K562 (cell line): ENCODE results near the gene DUSP10. TPM values are rescaled to one million over a fixed set of nuclear protein-coding genes. Genes with fewer than 3 reads are reported as not detected.

Experiments used
- ATAC-seq: fragments of 200-7000 bp; cut with Tn5 transposase; 3 replicates; pipeline ENCODE4 v1.9.1; 2020; ENCODE audit warnings: moderate library complexity
- BruUV-seq: library from RNA; stranded (reverse); fragments of 400-500 nt; replicated peaks from 2 replicates; lab custom pipeline; 2021; lab: Mats Ljungman, UMichigan
- CTCF ChIA-PET: fragments of 300-600 bp; formaldehyde crosslinking; extraction: SDS; loops from one replicate; lab custom pipeline; 2021; ENCODE audit warnings: low intra/inter-chr PET ratio; lab: Yijun Ruan, JAX
- POLR2A ChIA-PET: fragments of 300-600, 350-650 bp; sonication (Branson Sonifier 250); formaldehyde crosslinking; extraction: SDS; loops from one replicate; lab custom pipeline; 2021; ENCODE audit warnings: antibody characterized with exemption, inconsistent platforms; lab: Yijun Ruan, JAX
- DNase-seq, 4 experiments: peaks; one replicate each; pipeline versions ENCODE4 v3.0.0 to v3.0.0-alpha.2; 2011 to 2018; ENCODE audit warnings: low spot score in 3 of 4, mixed read lengths in 3 of 4; ENCODE audit errors: extremely low read depth in 1 of 4
- FAIRE-seq: peaks from 2 replicates; lab custom pipeline; 2011; peaks lifted over from hg19 to GRCh38; lab: Jason Lieb, UNC
- H2AFZ ChIP-seq: 2 replicates; pipeline ENCODE4 v1.6.0; 2011; ENCODE audit warnings: low read depth, low read length, control low read depth, inconsistent platforms
- H3K27ac ChIP-seq: fragments of 200-600 bp; 3 replicates; pipeline ENCODE4 v1.8.0; 2011; ENCODE audit warnings: low read depth, mild to moderate bottlenecking, control low read depth, inconsistent platforms, low read length, moderate library complexity, mixed read lengths; ENCODE audit errors: extremely low read depth
- H3K27me3 ChIP-seq, 2 experiments: fragments of 300-600 bp in 1 of 2; 2 replicates in 1 of 2; 3 replicates in 1 of 2; pipeline versions ENCODE4 v1.6.0 to v1.8.0; 2011; ENCODE audit warnings: inconsistent platforms in 2 of 2, low read length in 2 of 2, mild to moderate bottlenecking in 1 of 2, mixed read lengths in 1 of 2, moderate library complexity in 1 of 2; ENCODE audit not compliant: control insufficient read depth in 2 of 2, insufficient read depth in 2 of 2
- H3K36me3 ChIP-seq: fragments of 300-600 bp; 3 replicates; pipeline ENCODE4 v1.8.0; 2011; ENCODE audit warnings: mild to moderate bottlenecking, low read length, inconsistent platforms; ENCODE audit not compliant: control insufficient read depth, insufficient read depth
- H3K4me1 ChIP-seq, 2 experiments: fragments of 200-600 bp in 1 of 2; replicated peaks in 1 of 2; 2 replicates in 1 of 2; 3 replicates in 1 of 2; pipeline versions ENCODE4 v1.5.1 to v1.8.0; 2011; ENCODE audit warnings: inconsistent platforms in 2 of 2, low read length in 2 of 2, mild to moderate bottlenecking in 1 of 2, mixed read lengths in 1 of 2, moderate library complexity in 1 of 2; ENCODE audit not compliant: control insufficient read depth in 2 of 2, insufficient read depth in 2 of 2
- H3K4me2 ChIP-seq: 2 replicates; pipeline ENCODE4 v1.6.1; 2011; ENCODE audit warnings: low read length, control low read depth, inconsistent platforms, mixed read lengths; ENCODE audit not compliant: insufficient read depth
- H3K4me3 ChIP-seq: fragments of 200-600 bp; sonication (generic), shearing (Covaris generic); 2 replicates; pipeline ENCODE4 v1.5.1; 2016; ENCODE audit warnings: control low read depth, inconsistent platforms
- H3K79me2 ChIP-seq: fragments of 200-600 bp; 3 replicates; pipeline ENCODE4 v1.8.0; 2011; ENCODE audit warnings: low read length, inconsistent platforms; ENCODE audit not compliant: control insufficient read depth, insufficient read depth
- H3K9ac ChIP-seq, 2 experiments: 2 replicates each; pipeline versions ENCODE4 v1.6.0 to v1.6.1; 2011; ENCODE audit warnings: low read depth in 2 of 2, low read length in 2 of 2, control low read depth in 1 of 2, inconsistent platforms in 1 of 2, mild to moderate bottlenecking in 1 of 2, mixed read lengths in 1 of 2; ENCODE audit not compliant: insufficient read depth in 1 of 2
- H3K9me1 ChIP-seq: one replicate; pipeline ENCODE4 v1.6.0; 2011; ENCODE audit warnings: inconsistent platforms, mild to moderate bottlenecking, low read length, moderate library complexity; ENCODE audit not compliant: control insufficient read depth, insufficient read depth
- H3K9me3 ChIP-seq: replicated peaks from 2 replicates; pipeline ENCODE4 v1.5.1; 2011; ENCODE audit warnings: low read depth, low read length, inconsistent platforms; ENCODE audit not compliant: control insufficient read depth, insufficient read depth
- H4K20me1 ChIP-seq: replicated peaks from 2 replicates; pipeline ENCODE4 v1.6.1; 2011; ENCODE audit warnings: low read length, inconsistent platforms, mixed read lengths; ENCODE audit not compliant: control insufficient read depth, insufficient read depth
- ETV1 ChIP-seq: fragments of 450-650 bp; conservative IDR thresholded peaks from 2 replicates; pipeline ENCODE4 v1.6.1; 2016; ENCODE audit warnings: missing genetic modification characterization, control low read depth, low read depth, missing compliant biosample characterization
- ETV6 ChIP-seq, 3 experiments: fragments of 150-350 bp in 1 of 3; sonication (generic) in 1 of 3; formaldehyde crosslinking in 1 of 3; IDR thresholded peaks; 2 replicates each; pipeline versions ENCODE4 v1.6.1 to v1.8.0; 2014 to 2022; ENCODE audit warnings: borderline replicate concordance in 2 of 3, low read depth in 2 of 3, antibody characterized with exemption in 1 of 3, low read length in 1 of 3, mild to moderate bottlenecking in 1 of 3, missing genetic modification reagents in 1 of 3
- HDAC8 ChIP-seq: fragments of 450-650 bp; IDR thresholded peaks from 2 replicates; pipeline ENCODE4 v1.6.1; 2016; ENCODE audit warnings: mild to moderate bottlenecking, missing genetic modification characterization, moderate library complexity, missing compliant biosample characterization
- KAT2B ChIP-seq: IDR thresholded peaks from one replicate; pipeline ENCODE4 v1.6.1; 2012; ENCODE audit warnings: low read depth, mild to moderate bottlenecking, control low read depth, inconsistent platforms, low read length, moderate library complexity
- KAT7 ChIP-seq: sonication (generic); formaldehyde crosslinking; IDR thresholded peaks from 2 replicates; pipeline ENCODE4 v1.8.0; 2022; ENCODE audit warnings: missing genetic modification reagents, mild to moderate bottlenecking, borderline replicate concordance
- NFE2L1 ChIP-seq: fragments of 450-650 bp; IDR thresholded peaks from 2 replicates; pipeline ENCODE4 v1.6.1; 2016; ENCODE audit warnings: missing genetic modification characterization, low read depth, mild to moderate bottlenecking, missing compliant biosample characterization, moderate library complexity, borderline replicate concordance
- NR2F6 ChIP-seq: fragments of 450-650 bp; formaldehyde crosslinking; IDR thresholded peaks from 2 replicates; pipeline ENCODE4 v1.4.0; 2020; ENCODE audit warnings: mild to moderate bottlenecking
- POLR2AphosphoS2 ChIP-seq: IDR thresholded peaks from 2 replicates; pipeline ENCODE4 v1.6.1; 2012; ENCODE audit warnings: low read length, improper control_type of control experiment
- POLR3A ChIP-seq: IDR thresholded peaks from 2 replicates; pipeline ENCODE4 v1.6.1; 2011; ENCODE audit warnings: borderline replicate concordance, mild to moderate bottlenecking, moderate library complexity; ENCODE audit not compliant: insufficient read length, insufficient read depth; ENCODE audit errors: extremely low read depth
- PYGO2 ChIP-seq: fragments of 450-650 bp; IDR thresholded peaks from 2 replicates; pipeline ENCODE4 v1.6.1; 2016; ENCODE audit warnings: mild to moderate bottlenecking, missing genetic modification characterization, moderate library complexity, missing compliant biosample characterization
- SMAD3 ChIP-seq: fragments of 450-650 bp; formaldehyde crosslinking; conservative IDR thresholded peaks from 2 replicates; pipeline ENCODE4 v1.4.0; 2020; ENCODE audit warnings: mild to moderate bottlenecking
- TRIM24 ChIP-seq, 2 experiments: fragments of 450-650 bp; IDR thresholded peaks; 2 replicates each; pipeline ENCODE4 v1.6.1; 2016
- ZBTB8A ChIP-seq: fragments of 450-650 bp; IDR thresholded peaks from 2 replicates; pipeline ENCODE4 v1.6.1; 2018; ENCODE audit warnings: mild to moderate bottlenecking, moderate library complexity; ENCODE audit not compliant: partially characterized antibody
- WGBS: fragments of 100-300 bp; shearing (Covaris generic); methylation state at CpG from one replicate; pipeline ENCODE4 v1.1.6; 2016; ENCODE audit warnings: low coverage, mixed read lengths; ENCODE audit not compliant: insufficient coverage; ENCODE audit errors: missing lambda C conversion rate; 5-methylcytosine and 5-hydroxymethylcytosine counted together
- in situ Hi-C: fragments of 300-500 bp; cut with MboI; formaldehyde crosslinking; loops from 4 replicates; pipeline ENCODE4 v1.15.0; 2018; ENCODE audit warnings: inconsistent platforms, mixed read lengths
- intact Hi-C: fragments of 100-400 bp; cut with micrococcal nuclease; formaldehyde crosslinking; loops from 2 replicates; pipeline ENCODE4 v1.14.2; 2022
- polyA plus RNA-seq, 8 experiments: library from polyadenylated mRNA; depleted of rRNA in 4 of 8; stranded (reverse) in 5 of 8; unstranded in 3 of 8; fragments of >200 nt; fragmentation: Nextera tagmentation in 2 of 8; fragmentation: Illumina TruSeq in 1 of 8; extraction: Ambion mirVana in 2 of 8; extraction: Trizol in 1 of 8; gene quantifications; 2 replicates each; pipeline versions ENCODE4 v1.2.1 to v1.2.3, GENCODE V29; 2011 to 2014; ENCODE audit warnings: inconsistent platforms in 1 of 8, missing spikeins in 1 of 8
- total RNA-seq, 7 experiments: library from RNA; depleted of rRNA in 6 of 7; stranded (reverse); fragments of >200 nt in 6 of 7; fragmentation: Illumina TruSeq in 2 of 7; extraction: Trizol in 2 of 7; gene quantifications; 2 replicates each; pipeline versions ENCODE4 v1.2.1 to v1.2.3, GENCODE V29; 2011 to 2021; ENCODE audit warnings: low replicate concordance in 1 of 7
- TF ChIP-seq, protein P1 (sequence below): fragments of 450-650 bp; IDR thresholded peaks from 2 replicates; pipeline ENCODE4 v1.6.1; 2014; ENCODE audit warnings: low read depth, mild to moderate bottlenecking, moderate library complexity, borderline replicate concordance
- TF ChIP-seq, protein P2 (sequence below), 2 experiments: fragments of 450-650 bp in 1 of 2; sonication (generic) in 1 of 2; formaldehyde crosslinking; conservative IDR thresholded peaks; 2 replicates each; pipeline versions ENCODE4 v1.4.0 to v1.8.1; 2020 to 2022; ENCODE audit warnings: mild to moderate bottlenecking in 1 of 2, missing genetic modification reagents in 1 of 2
- TF ChIP-seq, protein P3 (sequence below): sonication (generic); formaldehyde crosslinking; IDR thresholded peaks from 2 replicates; pipeline ENCODE4 v1.9.0; 2022; ENCODE audit warnings: mild to moderate bottlenecking, missing genetic modification reagents
- TF ChIP-seq, protein P4 (sequence below): fragments of 200-800 bp; sonication (Bioruptor generic); IDR thresholded peaks from 2 replicates; pipeline ENCODE4 v1.6.1; 2017; ENCODE audit warnings: missing genetic modification characterization, missing compliant biosample characterization

DUSP10 gene
- total and polyA plus RNA-seq, 9 of the 15 experiments (the other 6 are each of a cell fraction or from before 2014, with no cell fraction given), result 1.7 to 8.3 (median 6.1) TPM

DNA sequence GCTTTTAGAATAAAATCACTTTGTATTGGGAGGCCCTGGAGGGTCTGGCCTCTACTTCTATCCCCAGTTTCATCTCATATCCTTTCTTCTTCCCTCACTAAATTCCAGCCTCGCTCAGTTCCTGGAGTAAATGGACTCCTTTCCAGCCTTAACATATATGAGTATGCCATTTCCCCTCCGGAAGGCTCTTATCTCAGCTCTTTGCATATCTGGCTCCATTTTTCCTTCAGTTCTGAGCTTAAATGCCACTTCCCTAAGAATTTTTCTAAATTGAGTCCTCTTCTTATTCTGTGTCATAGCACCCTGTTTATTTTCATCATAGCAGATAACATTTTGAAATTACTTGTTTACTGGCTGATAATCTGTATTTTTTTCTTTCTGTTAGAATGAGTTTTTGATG is 20.2 kb upstream of the DUSP10 start:
- no peak overlapping the region for H3K4me3 ChIP-seq
- no peak overlapping the region for H3K9ac ChIP-seq
- peaks cover 2 to 31% of the 10 kb centered on the region in 2 experiments; a peak in 4 of 5 replicates for H3K4me1 ChIP-seq
- WGBS, result 10% methylated on average over 2 of the region's 2 CpGs
- BruUV-seq, result no TSS peak
- H3K36me3 ChIP-seq, result no peaks in the 10 kb centered on the region
- no peaks in the 10 kb centered on the region for H3K27me3 ChIP-seq
- no peaks in the 10 kb centered on the region for H3K79me2 ChIP-seq
- no peak overlapping the region for H3K27ac ChIP-seq
- ATAC-seq, result peak; percentile 34; the same call in 1 of the 3 replicates
- no peaks in the 10 kb centered on the region for H3K9me1 ChIP-seq
- peak overlapping the region; percentile 64 for H2AFZ ChIP-seq
- no peak overlapping the region for H3K4me2 ChIP-seq
- DNase-seq, result no peak
- POLR2A ChIA-PET, result interaction anchor here (0.6 to 2.2 kb wide), 2 partner anchors 19 to 22 kb away, joined by 3 to 12 read pairs; partner anchors contain the start of gene DUSP10
- intact Hi-C loops (no loop called here), in situ Hi-C loops (no loop called here)
- no peaks in the 10 kb centered on the region for H3K9me3 ChIP-seq
- FAIRE-seq, result no peak
- H4K20me1 ChIP-seq, result no peaks in the 10 kb centered on the region
- CTCF ChIA-PET, result no interaction called here
- TF ChIP-seq POLR3A (no peak), KAT2B (no peak), ZBTB8A (no peak), TRIM24 (IDR thresholded peaks at IDR 0.05) (no peak), POLR2AphosphoS2 (no peak), PYGO2 (tag) (peak; percentile 60; the same call in 1 of the 2 replicates), NFE2L1 (tag) (0 out of 2 replicates have a peak, but pooled peaks have one; percentile 10), SMAD3 (no peak), KAT7 (no peak), ETV1 (tag) (peak; percentile 29; the same call in 1 of the 2 replicates), HDAC8 (no peak), NR2F6 (CRISPR knock-in tag) (no peak), ETV6 (IDR thresholded peaks at IDR 0.05; ENCODE audit: borderline replicate concordance in 1 of 2, low read depth in 2 of 2, low read length in 1 of 2) (no peak), ETV6 (CRISPR knock-in tag; IDR thresholded peaks at IDR 0.05; ENCODE audit: borderline replicate concordance) (no peak)
- TF ChIP-seq, protein P1, sequence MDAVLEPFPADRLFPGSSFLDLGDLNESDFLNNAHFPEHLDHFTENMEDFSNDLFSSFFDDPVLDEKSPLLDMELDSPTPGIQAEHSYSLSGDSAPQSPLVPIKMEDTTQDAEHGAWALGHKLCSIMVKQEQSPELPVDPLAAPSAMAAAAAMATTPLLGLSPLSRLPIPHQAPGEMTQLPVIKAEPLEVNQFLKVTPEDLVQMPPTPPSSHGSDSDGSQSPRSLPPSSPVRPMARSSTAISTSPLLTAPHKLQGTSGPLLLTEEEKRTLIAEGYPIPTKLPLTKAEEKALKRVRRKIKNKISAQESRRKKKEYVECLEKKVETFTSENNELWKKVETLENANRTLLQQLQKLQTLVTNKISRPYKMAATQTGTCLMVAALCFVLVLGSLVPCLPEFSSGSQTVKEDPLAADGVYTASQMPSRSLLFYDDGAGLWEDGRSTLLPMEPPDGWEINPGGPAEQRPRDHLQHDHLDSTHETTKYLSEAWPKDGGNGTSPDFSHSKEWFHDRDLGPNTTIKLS, result no peak
- TF ChIP-seq, protein P2, sequence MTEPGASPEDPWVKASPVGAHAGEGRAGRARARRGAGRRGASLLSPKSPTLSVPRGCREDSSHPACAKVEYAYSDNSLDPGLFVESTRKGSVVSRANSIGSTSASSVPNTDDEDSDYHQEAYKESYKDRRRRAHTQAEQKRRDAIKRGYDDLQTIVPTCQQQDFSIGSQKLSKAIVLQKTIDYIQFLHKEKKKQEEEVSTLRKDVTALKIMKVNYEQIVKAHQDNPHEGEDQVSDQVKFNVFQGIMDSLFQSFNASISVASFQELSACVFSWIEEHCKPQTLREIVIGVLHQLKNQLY (CRISPR knock-in tag; conservative IDR thresholded peaks at IDR 0.05), result no peak
- TF ChIP-seq, protein P3, sequence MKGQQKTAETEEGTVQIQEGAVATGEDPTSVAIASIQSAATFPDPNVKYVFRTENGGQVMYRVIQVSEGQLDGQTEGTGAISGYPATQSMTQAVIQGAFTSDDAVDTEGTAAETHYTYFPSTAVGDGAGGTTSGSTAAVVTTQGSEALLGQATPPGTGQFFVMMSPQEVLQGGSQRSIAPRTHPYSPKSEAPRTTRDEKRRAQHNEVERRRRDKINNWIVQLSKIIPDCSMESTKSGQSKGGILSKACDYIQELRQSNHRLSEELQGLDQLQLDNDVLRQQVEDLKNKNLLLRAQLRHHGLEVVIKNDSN, result no peak
- TF ChIP-seq, protein P4, sequence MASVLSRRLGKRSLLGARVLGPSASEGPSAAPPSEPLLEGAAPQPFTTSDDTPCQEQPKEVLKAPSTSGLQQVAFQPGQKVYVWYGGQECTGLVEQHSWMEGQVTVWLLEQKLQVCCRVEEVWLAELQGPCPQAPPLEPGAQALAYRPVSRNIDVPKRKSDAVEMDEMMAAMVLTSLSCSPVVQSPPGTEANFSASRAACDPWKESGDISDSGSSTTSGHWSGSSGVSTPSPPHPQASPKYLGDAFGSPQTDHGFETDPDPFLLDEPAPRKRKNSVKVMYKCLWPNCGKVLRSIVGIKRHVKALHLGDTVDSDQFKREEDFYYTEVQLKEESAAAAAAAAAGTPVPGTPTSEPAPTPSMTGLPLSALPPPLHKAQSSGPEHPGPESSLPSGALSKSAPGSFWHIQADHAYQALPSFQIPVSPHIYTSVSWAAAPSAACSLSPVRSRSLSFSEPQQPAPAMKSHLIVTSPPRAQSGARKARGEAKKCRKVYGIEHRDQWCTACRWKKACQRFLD (CRISPR knock-in tag), result peak; percentile 68
